Measurements from ENCODE around the gene CBX4. TPM values are rescaled to one million over a fixed set of nuclear protein-coding genes. Genes with fewer than 3 reads are reported as not detected.

CBX4 gene
- total and polyA plus RNA-seq, 2 of the 13 experiments (the other 11 are each of a cell fraction or from before 2014, with no cell fraction given), result 25.8 to 50.8 TPM

DNA sequence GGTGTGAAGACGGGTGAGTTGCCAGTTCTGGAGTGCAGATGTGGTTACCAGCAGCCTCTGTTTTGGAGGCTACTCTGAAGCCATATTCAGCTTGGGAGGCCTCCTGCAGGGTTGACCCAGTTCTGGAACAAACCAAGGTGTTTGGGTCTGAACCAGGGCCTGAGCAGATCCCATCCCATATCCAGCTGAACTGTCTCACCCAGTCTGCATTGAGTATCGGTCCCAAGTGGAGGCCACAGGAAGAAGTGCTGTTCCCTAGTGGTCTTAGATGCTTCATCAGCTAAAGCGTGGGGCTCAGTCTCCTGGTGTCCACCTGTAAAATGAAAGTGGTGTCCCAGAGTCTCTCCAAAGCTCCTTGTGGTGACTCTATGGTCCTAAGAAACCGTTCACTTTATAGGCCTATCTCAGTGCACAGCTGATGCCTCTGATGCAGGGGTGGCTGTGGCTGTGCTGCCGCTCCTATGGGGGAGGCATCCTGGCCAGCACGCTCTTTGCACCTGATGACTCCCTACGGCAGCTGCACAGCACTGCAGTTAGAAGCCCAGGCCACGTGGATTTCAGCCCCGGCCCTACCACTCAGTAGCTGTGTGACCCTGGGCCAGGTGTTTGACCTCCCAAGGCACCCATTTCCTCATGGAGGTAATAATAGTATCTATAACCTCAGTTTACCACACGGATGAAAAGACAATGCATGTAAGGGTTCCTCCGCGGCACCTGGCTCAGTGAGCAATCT, 21.0 kb downstream of the CBX4 start (continued):
- TF ChIP-seq HES4 (CRISPR knock-in tag; IDR thresholded peaks at IDR 0.05; ENCODE audit: borderline replicate concordance) (no peak), RXRA (CRISPR knock-in tag; IDR thresholded peaks at IDR 0.05) (no peak), ZBTB1 (CRISPR knock-in tag; IDR thresholded peaks at IDR 0.05; ENCODE audit: borderline replicate concordance) (no peak), ZC3H4 (CRISPR knock-in tag; IDR thresholded peaks at IDR 0.05; ENCODE audit: borderline replicate concordance) (no peak), MAZ (IDR thresholded peaks at IDR 0.05; ENCODE audit: borderline replicate concordance, low read depth, low read length) (no peak), MAZ (CRISPR knock-in tag; IDR thresholded peaks at IDR 0.05; ENCODE audit: low read depth) (peak; percentile 71; the same call in 1 of the 2 replicates), MEF2D (CRISPR knock-in tag; IDR thresholded peaks at IDR 0.05) (peak; percentile 62; the same call in 1 of the 2 replicates), ZNF768 (CRISPR knock-in tag; IDR thresholded peaks at IDR 0.05) (peak; percentile 88), MLLT10 (CRISPR knock-in tag; IDR thresholded peaks at IDR 0.05) (no peak), FOXK1 (CRISPR knock-in tag; IDR thresholded peaks at IDR 0.05; ENCODE audit: borderline replicate concordance, low read depth) (no peak), MBNL3 (CRISPR knock-in tag; conservative IDR thresholded peaks at IDR 0.05) (no peak), MYC (CRISPR knock-in tag; IDR thresholded peaks at IDR 0.05; ENCODE audit: borderline replicate concordance) (peak; percentile 91), FIP1L1 (IDR thresholded peaks at IDR 0.05; ENCODE audit: borderline replicate concordance, insufficient read depth, low read depth, low read length) (no peak), ZNF720 (CRISPR knock-in tag; IDR thresholded peaks at IDR 0.05) (no peak), SMYD3 (CRISPR knock-in tag; IDR thresholded peaks at IDR 0.05) (no peak)
- TF ChIP-seq, protein P1, sequence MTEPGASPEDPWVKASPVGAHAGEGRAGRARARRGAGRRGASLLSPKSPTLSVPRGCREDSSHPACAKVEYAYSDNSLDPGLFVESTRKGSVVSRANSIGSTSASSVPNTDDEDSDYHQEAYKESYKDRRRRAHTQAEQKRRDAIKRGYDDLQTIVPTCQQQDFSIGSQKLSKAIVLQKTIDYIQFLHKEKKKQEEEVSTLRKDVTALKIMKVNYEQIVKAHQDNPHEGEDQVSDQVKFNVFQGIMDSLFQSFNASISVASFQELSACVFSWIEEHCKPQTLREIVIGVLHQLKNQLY (CRISPR knock-in tag; IDR thresholded peaks at IDR 0.05), result peak; percentile 75; the same call in 1 of the 2 replicates
- TF ChIP-seq, protein P2, sequence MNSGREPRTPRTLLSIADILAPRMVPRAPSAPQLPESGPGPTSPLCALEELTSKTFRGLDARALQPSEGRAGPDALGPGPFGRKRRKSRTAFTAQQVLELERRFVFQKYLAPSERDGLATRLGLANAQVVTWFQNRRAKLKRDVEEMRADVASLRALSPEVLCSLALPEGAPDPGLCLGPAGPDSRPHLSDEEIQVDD (CRISPR knock-in tag; IDR thresholded peaks at IDR 0.05; ENCODE audit: borderline replicate concordance), result no peak
- TF ChIP-seq, protein P3, sequence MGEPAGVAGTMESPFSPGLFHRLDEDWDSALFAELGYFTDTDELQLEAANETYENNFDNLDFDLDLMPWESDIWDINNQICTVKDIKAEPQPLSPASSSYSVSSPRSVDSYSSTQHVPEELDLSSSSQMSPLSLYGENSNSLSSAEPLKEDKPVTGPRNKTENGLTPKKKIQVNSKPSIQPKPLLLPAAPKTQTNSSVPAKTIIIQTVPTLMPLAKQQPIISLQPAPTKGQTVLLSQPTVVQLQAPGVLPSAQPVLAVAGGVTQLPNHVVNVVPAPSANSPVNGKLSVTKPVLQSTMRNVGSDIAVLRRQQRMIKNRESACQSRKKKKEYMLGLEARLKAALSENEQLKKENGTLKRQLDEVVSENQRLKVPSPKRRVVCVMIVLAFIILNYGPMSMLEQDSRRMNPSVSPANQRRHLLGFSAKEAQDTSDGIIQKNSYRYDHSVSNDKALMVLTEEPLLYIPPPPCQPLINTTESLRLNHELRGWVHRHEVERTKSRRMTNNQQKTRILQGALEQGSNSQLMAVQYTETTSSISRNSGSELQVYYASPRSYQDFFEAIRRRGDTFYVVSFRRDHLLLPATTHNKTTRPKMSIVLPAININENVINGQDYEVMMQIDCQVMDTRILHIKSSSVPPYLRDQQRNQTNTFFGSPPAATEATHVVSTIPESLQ (CRISPR knock-in tag; conservative IDR thresholded peaks at IDR 0.05), result no peak
- TF ChIP-seq, protein P4, sequence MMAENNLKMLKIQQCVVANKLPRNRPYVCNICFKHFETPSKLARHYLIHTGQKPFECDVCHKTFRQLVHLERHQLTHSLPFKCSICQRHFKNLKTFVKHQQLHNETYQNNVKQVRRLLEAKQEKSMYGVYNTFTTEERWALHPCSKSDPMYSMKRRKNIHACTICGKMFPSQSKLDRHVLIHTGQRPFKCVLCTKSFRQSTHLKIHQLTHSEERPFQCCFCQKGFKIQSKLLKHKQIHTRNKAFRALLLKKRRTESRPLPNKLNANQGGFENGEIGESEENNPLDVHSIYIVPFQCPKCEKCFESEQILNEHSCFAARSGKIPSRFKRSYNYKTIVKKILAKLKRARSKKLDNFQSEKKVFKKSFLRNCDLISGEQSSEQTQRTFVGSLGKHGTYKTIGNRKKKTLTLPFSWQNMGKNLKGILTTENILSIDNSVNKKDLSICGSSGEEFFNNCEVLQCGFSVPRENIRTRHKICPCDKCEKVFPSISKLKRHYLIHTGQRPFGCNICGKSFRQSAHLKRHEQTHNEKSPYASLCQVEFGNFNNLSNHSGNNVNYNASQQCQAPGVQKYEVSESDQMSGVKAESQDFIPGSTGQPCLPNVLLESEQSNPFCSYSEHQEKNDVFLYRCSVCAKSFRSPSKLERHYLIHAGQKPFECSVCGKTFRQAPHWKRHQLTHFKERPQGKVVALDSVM (CRISPR knock-in tag; IDR thresholded peaks at IDR 0.05), result peak; percentile 65; the same call in 1 of the 2 replicates
- TF ChIP-seq, protein P5, sequence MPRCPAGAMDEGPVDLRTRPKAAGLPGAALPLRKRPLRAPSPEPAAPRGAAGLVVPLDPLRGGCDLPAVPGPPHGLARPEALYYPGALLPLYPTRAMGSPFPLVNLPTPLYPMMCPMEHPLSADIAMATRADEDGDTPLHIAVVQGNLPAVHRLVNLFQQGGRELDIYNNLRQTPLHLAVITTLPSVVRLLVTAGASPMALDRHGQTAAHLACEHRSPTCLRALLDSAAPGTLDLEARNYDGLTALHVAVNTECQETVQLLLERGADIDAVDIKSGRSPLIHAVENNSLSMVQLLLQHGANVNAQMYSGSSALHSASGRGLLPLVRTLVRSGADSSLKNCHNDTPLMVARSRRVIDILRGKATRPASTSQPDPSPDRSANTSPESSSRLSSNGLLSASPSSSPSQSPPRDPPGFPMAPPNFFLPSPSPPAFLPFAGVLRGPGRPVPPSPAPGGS (CRISPR knock-in tag; IDR thresholded peaks at IDR 0.05), result peak; percentile 83; the same call in 1 of the 2 replicates
- TF ChIP-seq, protein P6, sequence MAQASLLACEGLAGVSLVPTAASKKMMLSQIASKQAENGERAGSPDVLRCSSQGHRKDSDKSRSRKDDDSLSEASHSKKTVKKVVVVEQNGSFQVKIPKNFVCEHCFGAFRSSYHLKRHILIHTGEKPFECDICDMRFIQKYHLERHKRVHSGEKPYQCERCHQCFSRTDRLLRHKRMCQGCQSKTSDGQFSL (CRISPR knock-in tag; IDR thresholded peaks at IDR 0.05), result no peak
- TF ChIP-seq, protein P7, sequence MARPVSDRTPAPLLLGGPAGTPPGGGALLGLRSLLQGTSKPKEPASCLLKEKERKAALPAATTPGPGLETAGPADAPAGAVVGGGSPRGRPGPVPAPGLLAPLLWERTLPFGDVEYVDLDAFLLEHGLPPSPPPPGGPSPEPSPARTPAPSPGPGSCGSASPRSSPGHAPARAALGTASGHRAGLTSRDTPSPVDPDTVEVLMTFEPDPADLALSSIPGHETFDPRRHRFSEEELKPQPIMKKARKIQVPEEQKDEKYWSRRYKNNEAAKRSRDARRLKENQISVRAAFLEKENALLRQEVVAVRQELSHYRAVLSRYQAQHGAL (CRISPR knock-in tag; IDR thresholded peaks at IDR 0.05; ENCODE audit: not compliant biosample characterization), result no peak
